NCI-H1048 (cell line): ENCODE measurements around the gene PCBP3.
"Not testable (repeated sequence)": the region's sequence is repeated elsewhere in the genome, so short reads cannot be mapped to it uniquely, and the experiment has no call there.

ENCODE experiments used
- DNase-seq: peaks from one replicate; lab custom pipeline; 2025; lab: John Stamatoyannopoulos, UW

PCBP3 gene

DNA sequence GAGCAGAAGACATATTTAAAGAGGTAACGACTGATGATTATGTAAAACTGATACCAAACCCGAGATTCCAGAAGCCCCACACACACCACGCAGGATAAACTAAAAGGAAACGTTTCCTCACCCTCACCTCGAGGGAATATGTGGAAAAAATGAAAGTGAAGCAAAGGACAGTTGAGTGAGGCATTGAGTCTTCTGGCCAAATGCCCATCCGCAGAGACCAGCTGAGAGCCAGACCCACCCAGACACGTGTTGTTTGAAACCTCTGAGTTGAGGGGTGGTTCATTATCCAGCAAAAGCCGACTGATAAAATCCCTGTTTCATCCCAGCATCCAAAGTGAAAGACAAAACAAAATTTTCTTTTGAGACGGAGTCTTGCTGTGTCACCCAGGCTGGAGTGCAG lies 29.6 kb upstream of the PCBP3 start:
- no peak for DNase-seq

DNA sequence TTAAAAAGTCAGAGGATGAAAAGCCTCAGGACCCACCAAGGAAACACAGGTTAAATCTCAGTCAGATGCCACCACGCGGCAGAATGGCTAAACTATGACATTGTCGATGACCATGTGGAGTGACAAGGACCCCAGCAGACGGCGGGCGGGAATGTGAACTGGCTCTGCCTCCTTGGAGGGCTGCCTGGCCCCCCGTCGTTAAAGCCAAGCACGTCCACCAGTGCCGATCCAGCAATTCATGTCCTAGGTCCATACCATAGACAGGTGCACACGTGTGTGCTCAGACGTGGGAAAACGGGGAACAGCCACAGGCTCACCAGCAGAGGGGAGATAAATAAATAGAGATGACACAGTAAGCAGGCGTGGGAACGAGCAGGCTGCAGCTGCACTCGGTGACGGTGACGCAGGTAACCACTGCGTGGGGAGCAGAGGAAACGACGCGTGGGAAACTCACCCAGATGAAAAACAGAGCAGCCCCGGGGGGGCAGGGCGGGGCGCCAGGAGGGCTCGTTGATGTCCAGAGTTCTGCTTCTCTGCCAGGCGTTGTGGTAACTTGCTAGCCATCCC lies 28.3 kb upstream of the PCBP3 start:
- DNase-seq: no peak

DNA sequence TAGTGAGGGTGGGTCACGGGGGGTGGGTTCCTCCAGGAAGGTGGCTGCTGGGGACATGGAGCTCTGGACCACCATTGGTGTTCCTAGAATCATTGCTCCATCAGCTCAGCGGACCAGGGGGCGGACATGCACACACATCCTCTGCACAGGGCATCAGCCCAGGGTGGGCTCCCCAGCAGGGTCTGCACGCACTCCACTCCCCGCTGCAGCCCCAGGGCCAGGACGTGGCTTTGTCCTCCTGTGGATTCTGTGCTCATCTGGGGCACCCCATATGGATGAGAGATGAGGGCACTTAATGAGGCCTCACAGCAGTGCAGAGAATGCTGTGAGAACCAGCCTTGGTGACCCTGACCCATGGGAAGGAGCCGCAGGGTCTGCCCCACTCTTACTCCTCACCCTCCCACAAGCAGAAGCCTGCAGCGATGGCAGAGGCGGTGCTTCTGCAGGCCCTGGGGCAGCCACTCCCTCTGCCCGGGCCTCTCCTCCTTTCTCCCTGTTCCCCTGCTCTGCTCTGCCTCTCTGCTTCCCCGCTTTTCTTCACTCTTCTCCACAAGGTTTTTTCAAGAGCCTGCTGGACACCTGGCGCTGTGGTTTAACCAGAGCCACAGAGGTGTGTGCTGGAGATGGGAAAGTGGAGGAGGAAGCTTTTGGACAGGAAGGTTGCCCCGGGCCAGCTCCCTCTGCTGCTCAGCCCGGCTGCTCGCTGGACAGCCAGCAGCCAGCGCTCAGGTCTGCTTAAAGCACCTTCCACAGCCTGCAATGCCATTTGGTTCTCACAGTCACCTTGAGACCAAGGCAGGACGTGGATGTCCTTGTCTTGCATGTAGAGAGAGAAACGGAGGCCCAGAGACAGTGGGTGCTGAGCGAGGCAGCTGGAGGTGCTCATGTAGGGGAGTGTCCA lies 26.3 kb upstream of the PCBP3 start:
- DNase-seq: no peak

DNA sequence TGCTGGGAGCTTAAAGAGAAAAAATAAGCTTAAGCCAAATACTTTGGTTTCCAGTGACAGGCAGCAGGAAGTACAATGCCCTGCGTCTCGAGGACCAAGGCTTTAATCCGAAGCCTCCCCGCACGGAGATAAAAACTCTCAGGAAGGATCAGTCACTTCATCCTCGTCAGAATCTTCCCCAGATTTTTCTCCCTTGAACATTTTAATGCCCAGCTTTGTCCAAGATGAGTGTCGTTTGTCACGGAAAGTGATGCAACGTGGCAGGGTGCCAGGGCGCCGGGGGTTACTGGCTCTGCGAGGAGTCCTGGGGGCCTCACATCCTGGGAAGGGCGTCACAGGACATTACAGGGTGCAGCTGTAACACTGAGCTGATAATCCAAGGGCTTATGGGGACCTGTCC lies 25.2 kb upstream of the PCBP3 start:
- DNase-seq: no peak

DNA sequence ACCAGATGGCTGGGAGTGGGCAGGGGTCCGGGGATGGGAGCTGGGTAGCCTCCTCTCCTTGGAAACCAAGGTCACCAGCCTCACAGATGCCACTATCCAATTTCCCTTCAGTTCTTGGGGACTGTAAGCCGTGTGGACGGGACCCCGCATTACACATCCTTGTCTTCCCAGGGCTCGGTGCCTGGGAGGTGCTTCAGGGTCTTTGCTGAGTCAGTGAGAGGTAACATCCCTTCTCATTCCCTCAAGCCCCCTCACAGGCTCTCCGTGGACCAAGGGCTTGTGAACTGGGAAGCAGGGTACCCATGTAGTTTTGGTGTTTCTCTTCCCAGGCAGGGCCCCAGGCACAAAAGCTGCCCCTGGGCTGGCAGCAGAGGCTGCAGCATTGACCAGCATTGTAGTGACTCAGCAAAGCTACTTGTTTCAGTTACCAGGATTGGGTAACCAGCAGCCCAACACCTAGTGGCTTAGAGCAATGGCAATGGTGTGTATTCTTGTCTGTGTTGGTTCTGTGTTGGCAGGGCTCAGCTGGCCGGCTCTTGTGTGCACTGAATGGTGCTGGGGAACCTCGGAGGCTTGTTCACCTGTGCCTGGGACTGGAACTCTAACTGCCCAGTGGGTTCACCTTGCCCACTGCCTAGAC lies 24.6 kb upstream of the PCBP3 start:
- DNase-seq: no peak

DNA sequence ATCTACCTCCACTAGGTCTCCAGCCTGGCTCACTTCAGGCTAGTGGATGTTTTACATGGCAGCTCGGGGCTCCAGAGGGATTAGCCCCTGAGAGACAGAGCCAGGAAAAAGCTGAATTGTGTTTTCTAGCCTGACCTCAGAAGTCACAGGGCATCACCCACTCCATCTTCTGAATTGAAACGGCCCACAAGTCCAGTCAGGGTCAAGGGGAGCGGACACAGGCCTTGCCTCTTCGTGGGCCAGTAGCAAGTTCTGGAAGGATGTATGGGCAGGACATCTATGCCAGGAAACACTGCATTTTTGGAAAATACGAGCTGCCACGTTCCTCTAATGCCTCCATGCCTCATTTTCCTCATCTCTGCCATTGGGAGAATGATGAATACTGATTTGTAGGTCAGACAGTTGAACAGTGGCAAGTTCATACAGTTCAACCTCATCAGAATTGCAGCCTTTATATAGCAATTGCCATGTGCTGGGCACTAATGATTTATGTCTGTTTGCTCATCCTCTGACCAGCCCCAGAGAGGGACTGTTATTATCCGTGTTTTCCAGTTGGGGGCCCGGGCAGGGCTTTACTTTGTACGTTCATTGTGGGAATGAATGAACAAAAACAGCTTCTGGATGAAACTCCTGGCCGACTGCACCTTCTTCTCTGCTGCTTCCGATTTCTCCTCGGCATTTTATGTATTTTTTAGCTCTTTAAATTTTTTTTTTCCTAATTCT lies 23.2 kb upstream of the PCBP3 start:
- DNase-seq: no peak

DNA sequence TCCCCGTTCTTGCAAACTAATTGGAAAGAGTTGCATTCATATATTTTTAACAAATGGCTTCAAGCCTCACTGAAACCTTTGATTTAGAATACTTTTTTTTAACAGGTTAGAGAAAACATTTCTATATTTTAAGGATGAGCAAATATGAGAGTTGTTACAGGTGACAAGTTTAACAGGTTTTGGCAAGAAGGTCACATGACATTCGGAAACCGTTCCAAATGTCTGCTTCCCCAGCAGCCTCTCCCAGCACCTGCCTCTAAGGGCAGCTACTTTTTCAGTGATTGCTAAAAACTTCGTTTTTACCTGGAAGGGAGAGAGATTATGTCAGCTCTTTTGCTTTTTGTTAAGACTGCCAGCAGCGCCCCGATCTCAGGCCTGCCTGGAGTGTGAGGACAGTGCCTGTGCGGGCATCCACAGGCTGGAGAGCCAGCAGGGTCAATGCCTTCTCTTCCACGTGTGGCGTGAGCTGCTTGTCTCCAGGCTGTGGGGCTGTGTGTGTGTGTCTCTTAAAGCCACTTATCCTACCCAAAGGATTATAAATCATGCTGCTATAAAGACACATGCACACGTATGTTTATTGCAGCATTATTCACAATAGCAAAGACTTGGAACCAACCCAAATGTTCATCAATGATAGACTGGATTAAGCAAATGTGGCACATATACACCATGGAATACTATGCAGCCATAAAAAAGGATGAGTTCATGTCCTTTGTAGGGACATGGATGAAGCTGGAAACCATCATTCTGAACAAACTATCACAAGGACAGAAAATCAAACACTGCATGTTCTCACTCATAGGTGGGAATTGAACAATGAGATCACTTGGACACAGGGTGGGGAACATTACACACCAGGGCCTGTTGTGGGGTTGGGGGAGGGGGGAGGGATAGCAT lies 21.8 kb upstream of the PCBP3 start:
- not testable (repeated sequence) for DNase-seq

DNA sequence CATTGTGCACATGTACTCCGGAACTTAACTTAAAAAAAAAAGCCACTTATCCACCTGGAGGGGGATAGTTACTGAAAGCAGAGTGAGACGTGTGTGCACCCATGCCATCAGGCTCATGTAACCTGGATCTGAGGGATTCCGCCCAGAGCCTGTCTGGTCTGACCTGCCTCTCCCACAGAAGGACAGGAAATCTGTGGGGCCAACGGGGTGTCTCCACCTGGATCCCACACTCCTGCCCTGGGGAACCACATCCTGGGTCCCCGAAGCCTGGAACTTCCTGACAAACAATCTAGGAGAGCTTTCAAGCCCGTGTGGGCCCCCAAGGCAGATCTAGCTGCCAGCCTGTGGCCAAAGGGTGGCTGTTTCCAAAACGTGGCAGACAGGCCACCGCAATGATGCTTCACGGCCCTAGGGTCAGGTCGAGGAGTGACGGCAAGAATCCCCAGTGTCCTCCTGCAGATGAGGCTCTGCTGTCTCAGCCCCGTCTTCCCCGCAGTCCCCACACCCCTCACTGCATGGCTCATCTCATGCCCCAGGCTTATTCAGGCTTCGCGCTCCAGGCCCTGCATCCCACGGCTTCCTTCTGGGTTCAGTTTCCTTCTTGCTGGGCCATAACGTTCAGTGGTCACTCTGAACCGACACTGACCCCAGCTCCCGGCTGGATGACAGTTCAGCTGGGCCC lies 21.0 kb upstream of the PCBP3 start:
- DNase-seq: no peak

DNA sequence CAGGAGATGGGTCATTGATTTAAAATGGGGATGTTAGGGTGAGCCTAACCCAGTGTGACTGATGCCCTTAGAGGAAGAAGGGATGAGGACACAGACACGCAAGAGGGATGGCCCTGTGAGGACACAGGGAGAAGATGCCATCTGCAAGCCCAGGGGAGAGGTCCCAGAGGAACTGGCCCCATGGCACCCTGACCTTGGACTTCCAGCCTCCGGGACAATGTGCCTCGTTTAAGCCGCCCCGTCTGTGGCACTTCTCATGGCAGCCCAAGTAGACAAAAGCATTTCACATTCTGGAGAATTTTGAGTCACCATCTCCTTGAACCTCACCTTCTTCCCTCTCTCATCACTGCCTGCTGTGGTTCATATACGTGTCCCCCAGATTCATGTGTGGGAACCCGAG lies 20.1 kb upstream of the PCBP3 start:
- no peak for DNase-seq

DNA sequence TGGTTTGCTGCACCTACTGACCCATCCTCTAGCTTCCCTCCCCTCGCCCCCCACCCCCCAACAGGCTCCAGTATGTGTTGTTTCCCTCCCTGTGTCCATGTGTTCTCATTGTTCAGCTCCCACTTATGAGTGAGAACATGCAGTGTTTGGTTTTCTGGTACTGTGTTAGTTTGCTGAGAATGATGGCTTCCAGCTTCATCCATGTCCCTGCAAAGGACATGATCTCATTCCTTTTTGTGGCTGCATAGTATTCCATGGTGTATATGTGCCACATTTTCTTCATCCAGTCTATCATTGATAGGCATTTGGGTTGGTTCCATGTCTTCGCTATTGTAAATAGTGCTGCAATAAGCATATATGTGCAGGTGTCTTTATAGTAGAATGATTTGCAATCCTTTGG lies 17.4 kb upstream of the PCBP3 start:
- not testable (repeated sequence) for DNase-seq

DNA sequence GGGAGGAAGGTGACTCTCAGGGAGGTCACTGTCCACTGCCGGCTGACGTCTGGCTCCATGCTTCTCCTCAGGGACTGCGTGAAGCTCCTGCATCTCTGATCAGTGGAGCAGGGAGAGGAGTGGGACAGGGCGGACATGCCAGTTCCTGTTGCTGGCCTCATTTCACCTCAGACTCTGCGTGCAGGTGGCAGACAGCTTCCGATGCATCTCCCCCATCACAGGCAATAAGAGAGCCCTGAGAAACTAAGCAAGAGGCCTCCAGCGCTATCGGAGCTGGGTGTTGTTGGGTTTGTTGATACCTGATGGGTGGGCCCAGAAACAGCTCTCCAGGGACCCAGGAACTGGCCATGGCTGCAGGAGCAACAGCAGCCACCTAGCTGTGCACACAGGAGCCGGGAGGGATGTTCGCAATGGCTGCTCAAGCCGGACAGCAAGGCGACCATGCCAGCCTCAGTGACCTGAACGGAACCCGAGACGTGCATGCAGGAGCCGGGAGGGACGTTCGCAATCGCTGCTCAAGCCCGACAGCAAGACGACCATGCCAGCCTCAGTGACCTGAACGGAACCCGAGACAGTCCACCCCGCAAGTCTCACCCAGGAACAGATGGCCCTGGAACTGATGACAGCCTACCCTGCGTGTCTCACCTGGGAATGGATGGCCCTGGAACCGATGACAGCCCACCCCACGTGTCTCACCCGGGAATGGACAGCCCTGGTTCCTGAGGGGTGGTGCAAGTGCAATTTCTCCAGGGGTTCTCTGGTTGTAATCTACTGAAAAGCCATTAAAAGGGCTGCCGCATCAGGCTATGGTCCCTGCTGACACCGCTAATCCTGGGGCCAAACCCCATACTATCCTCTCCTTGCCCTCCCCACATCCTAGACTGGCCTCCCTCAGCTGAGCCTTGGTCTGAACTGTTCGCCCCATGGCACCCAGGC lies 14.2 kb upstream of the PCBP3 start:
- no peak for DNase-seq

DNA sequence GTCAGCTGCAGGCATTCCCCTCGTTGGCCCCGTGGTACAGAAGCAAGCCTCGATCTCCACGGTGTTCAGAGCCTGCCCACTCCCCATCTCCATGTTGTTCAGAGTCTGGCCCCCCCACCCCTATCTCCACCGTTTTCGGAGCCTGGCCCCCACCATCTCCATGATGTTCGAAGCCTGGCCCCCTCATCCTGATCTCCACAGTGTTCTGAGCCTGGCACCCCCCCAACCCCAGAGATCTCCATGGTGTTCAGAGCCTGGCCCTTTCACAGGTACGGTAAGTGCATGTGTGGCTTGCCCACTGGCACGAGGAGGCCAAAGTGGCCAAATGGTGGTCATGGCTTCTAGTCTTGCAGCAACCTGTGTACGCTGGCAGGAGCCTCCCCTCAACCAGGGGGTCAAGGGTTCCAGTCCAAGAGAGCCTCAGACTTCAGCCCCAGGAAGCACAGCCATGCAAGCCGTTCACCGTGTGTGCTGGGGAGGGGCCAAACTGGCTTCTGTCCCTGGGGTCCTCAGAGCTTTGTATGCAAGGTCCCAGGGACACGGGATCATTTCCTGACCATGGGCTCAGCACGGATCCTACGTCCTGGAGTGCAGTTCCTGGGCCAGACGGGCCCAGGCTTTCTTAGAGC lies 13.3 kb upstream of the PCBP3 start:
- DNase-seq: no peak

DNA sequence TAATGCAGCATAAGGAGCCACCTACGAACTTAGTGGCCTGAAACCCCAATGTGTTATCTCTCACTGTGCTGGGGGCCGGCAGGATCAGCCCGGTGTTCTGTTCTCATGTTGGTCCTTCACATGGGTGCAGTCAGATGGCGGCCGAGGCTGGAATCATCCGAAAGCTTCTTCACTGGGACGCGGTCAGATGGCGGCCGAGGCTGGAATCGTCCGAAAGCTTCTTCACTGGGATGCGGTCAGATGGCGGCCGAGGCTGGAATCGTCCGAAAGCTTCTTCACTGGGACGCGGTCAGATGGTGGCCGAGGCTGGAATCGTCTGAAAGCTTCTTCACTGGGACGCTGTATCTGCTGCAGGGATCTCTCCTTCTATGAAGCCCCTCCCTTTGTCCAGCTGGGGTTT lies 12.6 kb upstream of the PCBP3 start:
- no peak for DNase-seq

DNA sequence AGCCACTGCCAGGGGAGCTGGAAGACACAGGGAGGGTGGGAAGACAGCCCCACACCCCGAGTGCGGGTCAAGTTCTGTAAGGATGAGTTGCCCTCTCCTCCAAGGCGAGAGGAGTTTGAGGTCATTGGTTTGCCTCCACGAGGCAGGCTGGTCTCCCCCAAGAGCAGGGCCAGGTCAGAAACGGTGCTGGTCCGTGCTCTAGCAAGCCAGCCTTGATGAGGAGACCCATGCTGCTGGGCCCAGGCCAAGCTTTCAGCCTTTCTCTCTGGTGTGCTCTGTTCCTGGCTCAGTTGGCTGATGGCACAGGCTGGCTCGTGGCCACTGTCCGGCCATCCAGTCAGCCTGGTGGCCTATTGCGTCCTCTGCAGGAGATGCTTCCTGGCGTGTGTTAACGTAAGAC lies 12.0 kb upstream of the PCBP3 start:
- no peak for DNase-seq

DNA sequence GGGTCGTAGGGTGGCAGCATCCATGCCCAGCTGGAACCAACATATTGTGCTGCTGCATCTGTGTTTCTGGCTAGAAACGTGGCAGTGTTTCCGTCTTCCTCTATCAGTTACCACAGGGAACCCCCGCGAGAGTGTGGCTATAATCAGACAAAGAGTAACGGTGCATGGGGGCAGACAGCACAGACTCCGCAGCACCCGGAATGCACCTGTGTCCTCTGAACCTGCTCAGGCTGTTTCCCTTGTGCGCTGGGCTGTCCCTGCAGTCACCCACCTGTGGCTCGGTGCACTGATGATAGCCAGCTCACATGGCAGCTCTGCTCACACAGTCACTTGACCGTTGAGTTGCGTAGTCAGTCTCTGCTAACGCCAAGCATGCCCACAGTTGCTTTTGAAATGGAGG lies 11.4 kb upstream of the PCBP3 start:
- no peak for DNase-seq

DNA sequence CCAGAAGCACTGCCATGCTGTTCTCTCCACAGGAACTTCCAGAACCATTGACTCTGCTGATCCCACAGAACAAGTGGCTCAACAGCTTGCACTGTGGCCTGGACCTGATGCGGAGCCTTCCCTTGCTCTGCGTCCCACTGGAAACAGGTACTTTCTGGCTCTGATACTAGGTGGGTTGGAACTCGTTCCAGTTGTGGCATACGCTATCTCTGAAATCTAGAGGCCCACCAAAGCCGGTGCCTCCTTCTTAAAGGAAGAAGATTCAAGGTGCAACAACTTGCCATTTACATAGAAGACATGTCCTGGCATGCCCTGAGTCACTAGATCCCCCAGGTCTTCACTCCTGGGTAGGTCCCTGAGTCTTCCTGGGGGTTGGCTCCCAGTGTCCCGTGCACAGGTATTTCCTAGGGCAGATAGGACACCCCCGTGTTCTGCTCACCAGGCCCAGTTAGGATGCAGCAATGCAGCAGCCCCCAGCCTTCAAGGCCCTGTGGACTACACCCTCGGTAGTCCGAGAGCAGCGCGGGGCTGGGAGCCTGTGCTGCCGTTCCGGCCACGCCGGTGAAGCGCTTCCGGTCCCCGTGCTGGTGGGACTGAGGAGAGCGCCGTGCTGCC lies 10.8 kb upstream of the PCBP3 start:
- DNase-seq: no peak

DNA sequence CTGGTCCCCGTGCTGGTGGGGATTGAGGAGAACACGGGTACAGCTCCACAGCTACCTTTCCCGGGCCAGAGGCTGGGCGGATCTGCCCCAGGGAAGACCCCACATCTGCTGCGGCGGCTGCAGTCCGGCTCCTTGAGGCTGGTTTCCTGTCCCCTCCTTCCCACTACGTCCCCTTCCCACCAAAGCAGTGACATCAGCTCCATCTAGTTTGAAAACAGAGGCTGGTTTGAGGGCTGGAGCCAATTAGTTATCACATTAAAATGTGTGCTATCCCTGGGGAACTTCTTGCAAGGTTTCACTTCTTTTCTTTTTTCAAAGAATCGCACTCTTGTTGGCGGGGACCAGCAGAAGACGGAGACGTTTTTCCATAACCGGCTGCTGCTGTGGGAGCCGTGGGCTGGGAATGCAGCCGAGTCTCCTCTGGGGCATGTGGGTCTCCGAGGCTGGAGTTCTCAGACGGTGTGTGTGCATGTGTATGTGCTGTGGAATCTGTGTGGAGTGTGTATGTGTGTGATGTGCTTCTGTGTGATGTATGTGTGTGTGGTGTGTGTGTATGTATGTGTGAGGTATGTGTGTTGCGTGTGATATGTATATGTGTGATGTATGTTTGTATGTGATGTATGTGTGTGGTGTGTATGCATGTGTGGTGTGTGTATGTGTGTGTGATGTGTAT lies 8.9 kb upstream of the PCBP3 start:
- DNase-seq: no peak
